ENCODE data around the gene SEMA4D.

GRCh38 chr9:89312222-89312571, 185.7 kb downstream of the SEMA4D start:
- TF ChIP-seq HBP1 (CRISPR knock-in tag; IDR thresholded peaks at IDR 0.05) (no peak), ZNF561 (CRISPR knock-in tag; conservative IDR thresholded peaks at IDR 0.05) (no peak)

Data from K562 (cell line).